Caco-2 (cell line): ENCODE measurements around the gene NCAM2. TPM values are rescaled to one million over a fixed set of nuclear protein-coding genes. Genes with fewer than 3 reads are reported as not detected.

Experiments used
- BruUV-seq: library from RNA; stranded (reverse); fragments of 400-500 nt; replicated peaks from 2 replicates; lab custom pipeline; 2021; lab: Mats Ljungman, UMichigan
- CTCF ChIA-PET: fragments of 300-600 bp; sonication (Branson Sonifier 250); formaldehyde crosslinking; loops from one replicate; lab custom pipeline; 2022; ENCODE audit warnings: antibody characterized with exemption; lab: Charles Lee
- POLR2A ChIA-PET: fragments of 300-600 bp; sonication (Branson Sonifier 250); formaldehyde crosslinking; loops from one replicate; lab custom pipeline; 2022; ENCODE audit warnings: antibody characterized with exemption; lab: Charles Lee
- DNase-seq, 2 experiments: peaks; one replicate each; pipeline versions ENCODE4 v3.0.0 to v3.0.0-alpha.2; 2020 to 2022
- H3K27me3 ChIP-seq: replicated peaks from 2 replicates; pipeline ENCODE4 v1.6.0; 2011; ENCODE audit warnings: low read length; ENCODE audit not compliant: control insufficient read depth, insufficient read depth
- H3K36me3 ChIP-seq: 2 replicates; pipeline ENCODE4 v1.5.1; 2011; ENCODE audit warnings: low read length; ENCODE audit not compliant: control insufficient read depth, insufficient read depth
- H3K4me1 ChIP-seq: fragments of 250-450 bp; sonication (Bioruptor Pico); 2 replicates; pipeline ENCODE4 v1.5.1; 2020; ENCODE audit warnings: mild to moderate bottlenecking
- H3K4me3 ChIP-seq: 2 replicates; pipeline ENCODE4 v1.5.1; 2011; ENCODE audit warnings: low read depth, mild to moderate bottlenecking, control low read depth, low read length
- H3K9me3 ChIP-seq: fragments of 250-450 bp; sonication (Bioruptor Pico); 2 replicates; pipeline ENCODE4 v1.5.1; 2020; ENCODE audit warnings: mild to moderate bottlenecking, moderate library complexity
- H3K27ac Mint-ChIP-seq: one replicate; pipeline ENCODE4 v1.8.0; 2022; ENCODE audit warnings: mixed read lengths; ENCODE audit not compliant: unreplicated experiment
- H3K27me3 Mint-ChIP-seq: one replicate; pipeline ENCODE4 v1.8.0; 2022; ENCODE audit warnings: mixed read lengths; ENCODE audit not compliant: insufficient read depth, unreplicated experiment
- H3K36me3 Mint-ChIP-seq: one replicate; pipeline ENCODE4 v1.8.0; 2022; ENCODE audit warnings: mild to moderate bottlenecking, mixed read lengths; ENCODE audit not compliant: insufficient read depth, unreplicated experiment
- H3K4me1 Mint-ChIP-seq: one replicate; pipeline ENCODE4 v1.8.0; 2022; ENCODE audit warnings: low read depth, mixed read lengths; ENCODE audit not compliant: unreplicated experiment
- H3K4me3 Mint-ChIP-seq: one replicate; pipeline ENCODE4 v1.8.0; 2022; ENCODE audit warnings: mild to moderate bottlenecking, moderate library complexity, mixed read lengths; ENCODE audit not compliant: unreplicated experiment
- H3K9me3 Mint-ChIP-seq: one replicate; pipeline ENCODE4 v1.8.0; 2022; ENCODE audit warnings: mixed read lengths; ENCODE audit not compliant: unreplicated experiment
- CTCF ChIP-seq, 2 experiments: fragments of 200-600 bp in 1 of 2; IDR thresholded peaks; 1 replicate in 1 of 2; 2 replicates in 1 of 2; pipeline versions ENCODE4 v1.5.1 to v1.8.0; 2011 to 2022; ENCODE audit warnings: antibody characterized with exemption in 1 of 2, control low read depth in 1 of 2, inconsistent platforms in 1 of 2, low read depth in 1 of 2, low read length in 1 of 2, mild to moderate bottlenecking in 1 of 2, moderate library complexity in 1 of 2; ENCODE audit not compliant: insufficient read depth in 1 of 2, severe bottlenecking in 1 of 2, unreplicated experiment in 1 of 2
- intact Hi-C: fragments of 100-400 bp; cut with micrococcal nuclease; formaldehyde crosslinking; loops from one replicate; pipeline ENCODE4 v1.10.0; 2022; ENCODE audit not compliant: unreplicated experiment
- total RNA-seq: library from RNA; stranded (reverse); gene quantifications from 2 replicates; pipeline ENCODE4 v1.2.3, GENCODE V29; 2022

The NCAM2 gene
- total RNA-seq, 1 experiment from 2014 or later: not detected

GRCh38 chr21:21210552-21210951, 212.3 kb downstream of the NCAM2 start:
- Mint-ChIP-seq H3K4me1 (no peaks in the 10 kb centered on the region), H3K36me3 (no peaks in the 10 kb centered on the region), H3K4me3 (no peak overlapping the region), H3K9me3 (no peaks in the 10 kb centered on the region), H3K27me3 (no peaks in the 10 kb centered on the region), H3K27ac (no peak overlapping the region)
- Histone ChIP-seq H3K9me3 (no peaks in the 10 kb centered on the region), H3K4me3 (no peak overlapping the region), H3K27me3 (no peaks in the 10 kb centered on the region), H3K4me1 (no peaks in the 10 kb centered on the region), H3K36me3 (no peaks in the 10 kb centered on the region)
- BruUV-seq: no TSS peak
- ChIA-PET CTCF (no interaction called here), POLR2A (no interaction called here)
- DNase-seq: no peak
- intact Hi-C loops: no loop called here
- no peak for TF ChIP-seq CTCF (IDR thresholded peaks at IDR 0.05; ENCODE audit: insufficient read depth in 1 of 2, low read depth in 1 of 2, low read length in 1 of 2, severe bottlenecking in 1 of 2, unreplicated experiment in 1 of 2)

GRCh38 chr21:21213297-21213696, 215.1 kb downstream of the NCAM2 start:
- Histone ChIP-seq H3K36me3 (no peaks in the 10 kb centered on the region), H3K4me3 (no peak overlapping the region), H3K4me1 (no peaks in the 10 kb centered on the region), H3K27me3 (no peaks in the 10 kb centered on the region), H3K9me3 (no peaks in the 10 kb centered on the region)
- Mint-ChIP-seq H3K4me1 (no peaks in the 10 kb centered on the region), H3K9me3 (no peaks in the 10 kb centered on the region), H3K4me3 (no peak overlapping the region), H3K36me3 (no peaks in the 10 kb centered on the region), H3K27ac (no peak overlapping the region), H3K27me3 (no peaks in the 10 kb centered on the region)
- no TSS peak for BruUV-seq
- ChIA-PET POLR2A (no interaction called here), CTCF (interaction anchor here (0.7 kb wide), 1 partner anchor 1781 kb away, joined by 3 read pairs; no protein-coding TSS in a partner anchor)
- intact Hi-C loops: no loop called here
- no peak for TF ChIP-seq CTCF (IDR thresholded peaks at IDR 0.05; ENCODE audit: insufficient read depth in 1 of 2, low read depth in 1 of 2, low read length in 1 of 2, severe bottlenecking in 1 of 2, unreplicated experiment in 1 of 2)
- DNase-seq: no peak

GRCh38 chr21:21216047-21216446, 217.8 kb downstream of the NCAM2 start:
- Histone ChIP-seq H3K9me3 (no peaks in the 10 kb centered on the region), H3K27me3 (no peaks in the 10 kb centered on the region), H3K4me1 (no peaks in the 10 kb centered on the region), H3K36me3 (no peaks in the 10 kb centered on the region), H3K4me3 (no peak overlapping the region)
- no peaks in the 10 kb centered on the region for H3K4me1 Mint-ChIP-seq
- POLR2A ChIA-PET: no interaction called here
- CTCF ChIA-PET: no interaction called here
- no TSS peak for BruUV-seq
- no peak overlapping the region for H3K4me3 Mint-ChIP-seq
- DNase-seq: no peak
- intact Hi-C loops: no loop called here
- no peak overlapping the region for H3K27ac Mint-ChIP-seq
- no peaks in the 10 kb centered on the region for H3K9me3 Mint-ChIP-seq
- no peak for TF ChIP-seq CTCF (IDR thresholded peaks at IDR 0.05; ENCODE audit: insufficient read depth in 1 of 2, low read depth in 1 of 2, low read length in 1 of 2, severe bottlenecking in 1 of 2, unreplicated experiment in 1 of 2)
- no peaks in the 10 kb centered on the region for H3K36me3 Mint-ChIP-seq
- H3K27me3 Mint-ChIP-seq: no peaks in the 10 kb centered on the region
